Nephron (organoid): ENCODE measurements around the gene CTR9.
A peak's percentile ranks its signal among the peaks of the same experiment; 100 is the strongest.

ENCODE experiments used
- H3K27ac Mint-ChIP-seq, 3 experiments: 2 replicates each; pipeline ENCODE4 v1.8.0; 2020; ENCODE audit warnings: mixed read lengths in 3 of 3, mild to moderate bottlenecking in 2 of 3, moderate library complexity in 1 of 3
- H3K27me3 Mint-ChIP-seq: 2 replicates; pipeline ENCODE4 v1.8.0; 2021; ENCODE audit warnings: low read depth, mild to moderate bottlenecking, moderate library complexity, mixed read lengths
- H3K36me3 Mint-ChIP-seq: 2 replicates; pipeline ENCODE4 v1.8.0; 2020; ENCODE audit warnings: low read depth, mixed read lengths
- H3K4me1 Mint-ChIP-seq: 2 replicates; pipeline ENCODE4 v1.8.0; 2020; ENCODE audit warnings: mixed read lengths
- H3K4me3 Mint-ChIP-seq, 3 experiments: 2 replicates each; pipeline ENCODE4 v1.8.0; 2020; ENCODE audit warnings: mild to moderate bottlenecking in 3 of 3, mixed read lengths in 3 of 3, moderate library complexity in 2 of 3
- H3K9me3 Mint-ChIP-seq: 2 replicates; pipeline ENCODE4 v1.8.0; 2020; ENCODE audit warnings: mixed read lengths
- CTCF ChIP-seq, 3 experiments: fragments of 200-600 bp; sonication (generic); IDR thresholded peaks; one replicate each; pipeline ENCODE4 v1.5.0; 2021; ENCODE audit warnings: antibody characterized with exemption in 3 of 3; ENCODE audit not compliant: unreplicated experiment in 3 of 3

CTR9 gene

GRCh38 chr11:10744206-10744605, 6.8 kb upstream of the CTR9 start:
- H3K27me3 Mint-ChIP-seq = no peaks in the 10 kb centered on the region
- no peak overlapping the region for H3K4me3 Mint-ChIP-seq
- no peaks in the 10 kb centered on the region for H3K36me3 Mint-ChIP-seq
- no peak for TF ChIP-seq CTCF (IDR thresholded peaks at IDR 0.05; ENCODE audit: unreplicated experiment in 3 of 3)
- no peaks in the 10 kb centered on the region for H3K9me3 Mint-ChIP-seq
- peaks cover 4% of the 10 kb centered on the region for H3K4me1 Mint-ChIP-seq
- no peak overlapping the region for H3K27ac Mint-ChIP-seq

- Mint-ChIP-seq H3K27ac (no peak overlapping the region), H3K4me3 (no peak overlapping the region), H3K36me3 (no peaks in the 10 kb centered on the region), H3K4me1 (peaks cover 4% of the 10 kb centered on the region), H3K27me3 (no peaks in the 10 kb centered on the region), H3K9me3 (no peaks in the 10 kb centered on the region)
- TF ChIP-seq CTCF (IDR thresholded peaks at IDR 0.05; ENCODE audit: unreplicated experiment in 3 of 3) = no peak
Measured at GRCh38 chr11:10746871-10747270, 4.2 kb upstream of the CTR9 start.

- no peaks in the 10 kb centered on the region for H3K9me3 Mint-ChIP-seq
- no peak for TF ChIP-seq CTCF (IDR thresholded peaks at IDR 0.05; ENCODE audit: unreplicated experiment in 3 of 3)
- H3K4me1 Mint-ChIP-seq = peaks cover 5% of the 10 kb centered on the region
- no peak overlapping the region for H3K27ac Mint-ChIP-seq
- H3K4me3 Mint-ChIP-seq = no peak overlapping the region
- no peaks in the 10 kb centered on the region for H3K27me3 Mint-ChIP-seq
- peaks cover 4% of the 10 kb centered on the region for H3K36me3 Mint-ChIP-seq
Measured at GRCh38 chr11:10747733-10748132, 3.3 kb upstream of the CTR9 start.

GRCh38 chr11:10749476-10749875, 1.6 kb upstream of the CTR9 start:
- Mint-ChIP-seq H3K36me3 (peaks cover 8% of the 10 kb centered on the region), H3K27me3 (no peaks in the 10 kb centered on the region), H3K27ac (peak overlapping the region in 2 of 3 experiments; percentile 0 to 2), H3K4me1 (peaks cover 5% of the 10 kb centered on the region), H3K4me3 (peak overlapping the region; percentile 19 to 28 (median 20)), H3K9me3 (no peaks in the 10 kb centered on the region)
- no peak for TF ChIP-seq CTCF (IDR thresholded peaks at IDR 0.05; ENCODE audit: unreplicated experiment in 3 of 3)

- TF ChIP-seq CTCF (IDR thresholded peaks at IDR 0.05; ENCODE audit: unreplicated experiment in 3 of 3) = peak in 1 of 3 experiments; percentile 1
Measured at GRCh38 chr11:10751581-10751940, 515 bp downstream of the CTR9 start.

GRCh38 chr11:10752061-10752460, 1.0 kb downstream of the CTR9 start:
- H3K4me3 Mint-ChIP-seq = peak overlapping the region; percentile 97 to 100 (median 99)
- H3K27me3 Mint-ChIP-seq = no peaks in the 10 kb centered on the region

More at GRCh38 chr11:10751581-10751940, 515 bp downstream of the CTR9 start:
- peak overlapping the region; percentile 98 for H3K27ac Mint-ChIP-seq
- H3K9me3 Mint-ChIP-seq = no peaks in the 10 kb centered on the region
- H3K36me3 Mint-ChIP-seq = peaks cover 19% of the 10 kb centered on the region
- H3K4me1 Mint-ChIP-seq = peaks cover 5% of the 10 kb centered on the region
- H3K4me3 Mint-ChIP-seq = peak overlapping the region; percentile 97 to 100 (median 99)
- no peaks in the 10 kb centered on the region for H3K27me3 Mint-ChIP-seq

More at GRCh38 chr11:10752061-10752460, 1.0 kb downstream of the CTR9 start:
- no peaks in the 10 kb centered on the region for H3K9me3 Mint-ChIP-seq
- peak overlapping the region; percentile 98 for H3K27ac Mint-ChIP-seq
- H3K36me3 Mint-ChIP-seq = peaks cover 19% of the 10 kb centered on the region
- peaks cover 5% of the 10 kb centered on the region for H3K4me1 Mint-ChIP-seq
- TF ChIP-seq CTCF (IDR thresholded peaks at IDR 0.05; ENCODE audit: unreplicated experiment in 3 of 3) = no peak
